KMS-11 (cell line): ENCODE measurements around the gene KDM2A.

Source experiments
- H2AFZ ChIP-seq: fragments of 200-600 bp; sonication (generic); 2 replicates; pipeline ENCODE4 v1.6.1; 2016; ENCODE audit warnings: antibody characterized with exemption, mixed run types, low read depth
- H3K27ac ChIP-seq: fragments of 200-600 bp; sonication (generic); 2 replicates; pipeline ENCODE4 v1.6.1; 2016; ENCODE audit warnings: mild to moderate bottlenecking, mixed run types
- H3K27me3 ChIP-seq: fragments of 200-600 bp; sonication (generic); 2 replicates; pipeline ENCODE4 v1.6.1; 2017; ENCODE audit warnings: mild to moderate bottlenecking, low read depth, mixed run types, moderate library complexity; ENCODE audit not compliant: insufficient read depth
- H3K36me3 ChIP-seq: fragments of 200-600 bp; sonication (generic); 2 replicates; pipeline ENCODE4 v1.6.1; 2017; ENCODE audit warnings: mild to moderate bottlenecking, mixed run types; ENCODE audit not compliant: insufficient read depth
- H3K4me1 ChIP-seq: fragments of 200-600 bp; sonication (generic); 2 replicates; pipeline ENCODE4 v1.6.1; 2016; ENCODE audit warnings: mild to moderate bottlenecking, low read depth, mixed run types; ENCODE audit not compliant: poor library complexity, severe bottlenecking
- H3K4me2 ChIP-seq: fragments of 200-600 bp; sonication (generic); 2 replicates; pipeline ENCODE4 v1.7.0; 2016; ENCODE audit warnings: mild to moderate bottlenecking, mixed run types
- H3K4me3 ChIP-seq: fragments of 200-600 bp; sonication (generic); IDR thresholded peaks from 2 replicates; pipeline ENCODE4 v1.6.1; 2017; ENCODE audit warnings: low read depth, low read length, mixed read lengths; ENCODE audit not compliant: insufficient read depth
- H3K79me2 ChIP-seq: fragments of 200-600 bp; sonication (generic); 2 replicates; pipeline ENCODE4 v1.6.1; 2016; ENCODE audit warnings: low read depth, mixed run types; ENCODE audit not compliant: insufficient read depth
- H3K9ac ChIP-seq: fragments of 200-600 bp; sonication (generic); 2 replicates; pipeline ENCODE4 v1.6.1; 2016; ENCODE audit warnings: mild to moderate bottlenecking, mixed run types
- H4K20me1 ChIP-seq: fragments of 200-600 bp; sonication (generic); 2 replicates; pipeline ENCODE4 v1.6.1; 2016; ENCODE audit warnings: mild to moderate bottlenecking, mixed run types; ENCODE audit not compliant: insufficient read depth
- TF ChIP-seq, protein P1 (sequence below): fragments of 200-600 bp; sonication (generic); conservative IDR thresholded peaks from 2 replicates; pipeline ENCODE4 v1.6.1; 2017; ENCODE audit warnings: low read depth, mild to moderate bottlenecking, antibody characterized with exemption, low read length, moderate library complexity, mixed read lengths

Gene KDM2A

DNA sequence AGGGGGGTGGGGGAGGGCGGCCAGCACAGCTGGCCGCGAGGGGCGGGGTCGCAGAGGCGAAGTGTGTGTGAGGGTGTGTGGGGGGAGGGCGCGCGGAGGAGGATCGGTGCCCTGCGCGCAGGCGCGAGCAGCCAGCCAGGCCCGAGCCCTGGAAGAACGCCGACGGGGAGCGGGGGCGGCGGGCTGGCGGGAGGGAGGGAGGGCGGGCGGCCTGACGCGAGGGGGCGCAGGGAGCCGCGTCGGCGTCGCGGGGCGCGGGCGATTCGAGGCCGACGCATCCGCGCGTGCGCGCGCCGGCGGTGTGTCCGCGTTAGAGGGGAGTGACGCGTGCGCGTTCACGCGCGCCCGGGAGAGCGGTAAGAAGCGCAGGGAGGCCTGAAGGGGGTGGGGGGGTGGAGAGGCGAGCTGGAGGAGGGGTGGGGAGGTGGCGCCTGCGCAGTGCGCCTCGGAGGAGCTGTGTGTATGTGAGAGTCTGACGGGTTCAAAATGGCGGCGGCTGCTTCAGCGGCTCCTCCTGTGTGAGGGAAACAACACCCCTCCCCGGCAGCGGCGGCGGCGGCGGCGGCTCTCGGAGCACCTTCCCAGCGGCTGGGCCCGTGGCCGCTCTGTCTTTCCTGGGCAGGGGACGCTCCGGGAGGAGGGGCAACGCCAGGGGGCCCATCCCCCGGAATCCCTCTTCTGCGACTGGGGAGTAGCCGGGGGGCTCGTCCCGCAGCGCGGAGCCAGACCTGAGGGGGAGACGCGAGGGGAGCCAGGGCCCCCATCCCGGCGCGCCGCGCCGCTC, at the start of gene KDM2A:
Gene KDM2A, plus strand, starts transcription at position 463 of the 784 bp plus-strand sequence. CDS start 2,054 bp downstream, outside the sequence.
- Histone ChIP-seq H3K27ac (peak within 1 kb of the TSS; percentile 77), H3K9ac (peak within 1 kb of the TSS; percentile 71), H3K4me2 (peak within 1 kb of the TSS; percentile 80), H3K4me1 (peaks cover 60% of the 10 kb centered on the region), H4K20me1 (peaks cover 4% of the 10 kb centered on the region; the same call in 1 of the 2 replicates), H3K27me3 (no peaks in the 10 kb centered on the region), H3K79me2 (peaks cover 45% of the 10 kb centered on the region), H3K36me3 (no peaks in the 10 kb centered on the region), H3K4me3 (no peak within 1 kb of the TSS), H2AFZ (peak within 1 kb of the TSS; percentile 82)
- TF ChIP-seq, protein P1, sequence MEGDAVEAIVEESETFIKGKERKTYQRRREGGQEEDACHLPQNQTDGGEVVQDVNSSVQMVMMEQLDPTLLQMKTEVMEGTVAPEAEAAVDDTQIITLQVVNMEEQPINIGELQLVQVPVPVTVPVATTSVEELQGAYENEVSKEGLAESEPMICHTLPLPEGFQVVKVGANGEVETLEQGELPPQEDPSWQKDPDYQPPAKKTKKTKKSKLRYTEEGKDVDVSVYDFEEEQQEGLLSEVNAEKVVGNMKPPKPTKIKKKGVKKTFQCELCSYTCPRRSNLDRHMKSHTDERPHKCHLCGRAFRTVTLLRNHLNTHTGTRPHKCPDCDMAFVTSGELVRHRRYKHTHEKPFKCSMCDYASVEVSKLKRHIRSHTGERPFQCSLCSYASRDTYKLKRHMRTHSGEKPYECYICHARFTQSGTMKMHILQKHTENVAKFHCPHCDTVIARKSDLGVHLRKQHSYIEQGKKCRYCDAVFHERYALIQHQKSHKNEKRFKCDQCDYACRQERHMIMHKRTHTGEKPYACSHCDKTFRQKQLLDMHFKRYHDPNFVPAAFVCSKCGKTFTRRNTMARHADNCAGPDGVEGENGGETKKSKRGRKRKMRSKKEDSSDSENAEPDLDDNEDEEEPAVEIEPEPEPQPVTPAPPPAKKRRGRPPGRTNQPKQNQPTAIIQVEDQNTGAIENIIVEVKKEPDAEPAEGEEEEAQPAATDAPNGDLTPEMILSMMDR, result no peak

DNA sequence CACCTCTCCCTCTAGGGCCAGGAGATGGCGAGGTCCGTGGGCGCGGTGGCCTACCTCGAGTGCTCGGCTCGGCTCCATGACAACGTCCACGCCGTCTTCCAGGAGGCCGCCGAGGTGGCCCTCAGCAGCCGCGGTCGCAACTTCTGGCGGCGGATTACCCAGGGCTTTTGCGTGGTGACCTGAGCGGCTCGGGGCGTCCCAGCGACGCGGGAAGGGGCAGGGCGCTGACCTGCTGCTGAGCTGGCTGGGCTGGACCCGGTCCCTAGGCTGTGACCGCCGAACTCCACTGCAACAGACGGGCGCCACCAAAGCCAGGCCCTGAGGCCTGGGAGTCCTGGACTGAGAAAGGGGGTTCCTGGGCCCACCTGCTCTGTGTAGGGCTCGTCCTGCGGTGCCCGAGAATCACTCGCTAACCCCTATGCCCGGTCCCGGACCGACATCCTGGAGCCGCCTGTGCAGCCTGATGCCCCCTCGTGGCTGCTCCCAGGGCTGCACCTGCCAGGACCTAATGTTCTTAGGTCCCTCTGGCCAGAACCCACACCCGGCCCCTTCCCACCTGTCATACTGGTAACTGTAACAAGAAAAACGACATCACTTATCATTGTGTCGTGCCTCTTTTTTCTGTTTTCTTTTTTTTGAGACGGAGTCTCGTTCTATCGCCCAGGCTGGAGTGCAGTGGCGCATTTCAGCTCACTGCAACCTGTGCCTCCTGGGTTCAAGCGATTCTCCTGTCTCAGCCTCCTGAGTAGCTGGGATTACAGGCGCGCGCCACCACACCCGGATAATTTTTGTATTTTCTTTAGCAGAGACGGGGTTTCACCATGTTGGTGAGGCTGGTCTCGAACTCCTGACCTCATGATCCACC, 47.4 kb upstream of the KDM2A start:
- H2AFZ ChIP-seq, result no peak overlapping the region
- H3K4me2 ChIP-seq, result no peak overlapping the region
- H3K79me2 ChIP-seq, result no peaks in the 10 kb centered on the region
- no peaks in the 10 kb centered on the region for H3K36me3 ChIP-seq
- TF ChIP-seq, protein P1, result no peak; the same call in 1 of the 2 replicates
- no peak overlapping the region for H3K9ac ChIP-seq
- no peaks in the 10 kb centered on the region for H3K4me1 ChIP-seq
- no peak overlapping the region for H3K4me3 ChIP-seq
- H4K20me1 ChIP-seq, result no peaks in the 10 kb centered on the region
- no peak overlapping the region for H3K27ac ChIP-seq
- H3K27me3 ChIP-seq, result no peaks in the 10 kb centered on the region

DNA sequence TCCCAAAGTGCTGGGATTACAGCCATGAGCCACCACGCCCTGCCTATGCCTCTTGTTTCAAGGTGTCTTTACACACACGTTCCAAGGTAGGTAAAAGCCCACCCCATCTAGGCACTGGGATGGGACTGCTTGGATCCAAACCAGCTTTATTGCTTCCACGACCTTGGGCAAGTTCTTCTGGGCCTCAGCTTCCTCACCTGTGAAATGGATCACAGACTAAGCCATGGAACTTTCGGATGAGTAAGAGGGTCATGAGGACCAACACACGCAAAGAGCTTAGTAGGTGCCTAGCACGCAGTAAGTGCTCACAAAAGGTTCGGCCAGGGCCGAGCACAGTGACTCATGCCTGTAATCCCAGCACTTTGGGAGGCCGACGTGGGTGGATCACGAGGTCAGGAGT, 46.8 kb upstream of the KDM2A start:
- Histone ChIP-seq H3K27me3 (no peaks in the 10 kb centered on the region), H3K4me2 (no peak overlapping the region), H3K4me3 (no peak overlapping the region), H2AFZ (no peak overlapping the region), H3K27ac (no peak overlapping the region), H3K36me3 (no peaks in the 10 kb centered on the region), H4K20me1 (no peaks in the 10 kb centered on the region), H3K9ac (no peak overlapping the region), H3K79me2 (no peaks in the 10 kb centered on the region), H3K4me1 (no peaks in the 10 kb centered on the region)
- TF ChIP-seq, protein P1, result no peak

DNA sequence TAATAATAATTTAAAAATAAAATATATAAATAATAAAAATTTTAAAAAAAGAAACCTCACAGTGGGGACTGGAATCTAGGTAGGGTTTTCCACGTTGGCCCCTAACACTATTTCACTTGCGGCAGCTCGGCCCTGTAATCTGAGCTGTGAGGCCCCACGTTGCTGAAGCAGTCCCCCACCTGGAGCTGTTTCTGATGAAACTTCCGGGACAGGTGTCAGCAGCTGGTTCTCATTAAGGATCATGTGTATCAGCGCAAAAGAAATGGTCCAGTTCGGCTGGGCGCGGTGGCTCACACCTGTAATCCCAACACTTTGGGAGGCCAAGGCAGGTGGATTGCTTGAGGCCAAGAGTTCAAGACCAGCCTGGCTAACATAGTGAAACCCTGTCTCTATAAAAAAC, 45.2 kb upstream of the KDM2A start:
- Histone ChIP-seq H3K79me2 (no peaks in the 10 kb centered on the region), H3K36me3 (no peaks in the 10 kb centered on the region), H3K4me1 (peaks cover 1% of the 10 kb centered on the region), H4K20me1 (no peaks in the 10 kb centered on the region), H3K4me3 (no peak overlapping the region), H3K9ac (no peak overlapping the region), H3K4me2 (no peak overlapping the region), H2AFZ (no peak overlapping the region), H3K27ac (no peak overlapping the region), H3K27me3 (no peaks in the 10 kb centered on the region)
- TF ChIP-seq, protein P1, result no peak
